T follicular helper cell (primary cell): Measurements from ENCODE around the gene PRDM16.

Experiments
- DNase-seq: peaks from one replicate; pipeline ENCODE4 v3.0.0-alpha.2; 2020; ENCODE audit warnings: low read depth
- total RNA-seq, 2 experiments: gene quantifications; one replicate each; lab custom pipeline; 2026; lab: John Stamatoyannopoulos, UW

PRDM16 gene
- total RNA-seq = 0 to 0.90 reads per million in 2 experiments

GRCh38 chr1:3068564-3069431 lies at the start of gene PRDM16:
Gene PRDM16 (plus strand): TSS chr1:3069203. CDS start chr1:3069260, 57 bp downstream.
- DNase-seq = no peak

- no peak for DNase-seq
Measured at GRCh38 chr1:3019516-3020051, 49.4 kb upstream of the PRDM16 start.

GRCh38 chr1:3020263-3020909 lies 48.6 kb upstream of the PRDM16 start:
- DNase-seq = no peak

GRCh38 chr1:3021233-3021671 lies 47.8 kb upstream of the PRDM16 start, which contains the start of gene ACTRT2:
Gene ACTRT2 (plus strand): TSS chr1:3021467. CDS start chr1:3021687, 220 bp downstream.
- DNase-seq = no peak

- no peak for DNase-seq
Measured at GRCh38 chr1:3021801-3022401, 47.1 kb upstream of the PRDM16 start.

GRCh38 chr1:3022511-3022973 lies 46.5 kb upstream of the PRDM16 start:
- DNase-seq = no peak

GRCh38 chr1:3022976-3023375 lies 46.0 kb upstream of the PRDM16 start:
- DNase-seq = no peak

- no peak for DNase-seq
Measured at GRCh38 chr1:3024019-3024418, 45.0 kb upstream of the PRDM16 start.

- DNase-seq = no peak
Measured at GRCh38 chr1:3024588-3024987, 44.4 kb upstream of the PRDM16 start.

- DNase-seq = no peak
Measured at GRCh38 chr1:3026124-3026523, 42.9 kb upstream of the PRDM16 start.

- DNase-seq = no peak
Measured at GRCh38 chr1:3026581-3027391, 42.2 kb upstream of the PRDM16 start.

GRCh38 chr1:3027611-3028371 lies 41.2 kb upstream of the PRDM16 start:
- DNase-seq = no peak

- DNase-seq = no peak
Measured at GRCh38 chr1:3028531-3029282, 40.3 kb upstream of the PRDM16 start.

- DNase-seq = no peak
Measured at GRCh38 chr1:3029481-3029961, 39.5 kb upstream of the PRDM16 start.

GRCh38 chr1:3029991-3030662 lies 38.9 kb upstream of the PRDM16 start:
- no peak for DNase-seq

- DNase-seq = no peak
Measured at GRCh38 chr1:3030663-3031381, 38.2 kb upstream of the PRDM16 start.

- no peak for DNase-seq
Measured at GRCh38 chr1:3031401-3032221, 37.4 kb upstream of the PRDM16 start.
